ENCODE measurements around the gene C15orf40. TPM values are rescaled to one million over a fixed set of nuclear protein-coding genes. Genes with fewer than 3 reads are reported as not detected.
"Not testable (repeated sequence)": the region's sequence is repeated elsewhere in the genome, so short reads cannot be mapped to it uniquely, and the experiment has no call there.

The C15orf40 gene
- polyA plus RNA-seq (2012; ENCODE audit: insufficient read depth, insufficient read length), result 37.0 TPM

DNA sequence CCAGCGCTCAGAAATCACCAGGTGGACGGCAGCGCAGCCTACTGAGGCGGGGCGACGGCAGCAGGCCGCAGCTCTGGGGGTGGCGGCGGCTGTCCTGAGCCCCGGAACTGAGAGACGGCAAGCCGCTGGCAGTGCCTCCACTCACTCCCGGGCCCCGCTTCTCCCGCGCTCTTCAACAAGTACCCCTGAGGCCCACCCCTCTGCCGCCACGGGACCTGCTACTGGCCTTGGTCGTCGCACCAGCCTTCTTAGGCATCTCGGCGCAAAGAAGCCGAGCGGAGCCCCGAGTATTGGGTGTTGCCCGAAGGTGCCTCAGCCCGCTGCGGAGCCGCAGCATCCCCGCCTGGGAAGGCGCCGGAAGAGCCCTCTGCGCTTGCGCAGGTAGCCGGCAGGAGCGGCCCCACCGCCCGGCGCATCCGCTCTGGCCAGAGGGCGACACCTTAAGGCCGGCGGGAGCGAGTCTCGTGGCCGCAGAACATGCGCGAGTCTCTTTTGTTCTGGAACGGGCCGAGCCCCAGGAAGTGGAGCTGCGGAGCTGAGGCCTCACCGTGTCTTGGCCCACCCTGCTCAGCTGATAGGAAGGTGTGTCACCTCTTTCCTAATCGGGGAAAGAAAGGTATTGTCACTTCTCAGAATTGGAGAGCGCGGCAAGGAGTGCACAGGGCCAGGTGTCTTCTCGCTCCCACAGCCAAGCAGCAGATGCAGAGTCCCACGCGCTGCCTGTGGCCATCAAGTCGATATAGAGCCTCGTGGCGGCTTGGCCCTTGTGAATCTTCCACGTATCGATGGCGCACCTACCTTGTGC is at the start of gene C15orf40:
TSS of gene C15orf40 (minus strand) at position 369 of the 805 bp plus-strand sequence. CDS start at position 337, 32 bp downstream.
- DNase-seq (ENCODE audit: low read depth, low spot score), result peak; percentile 85
- peak within 1 kb of the TSS; percentile 99 for H3K4me3 ChIP-seq (ENCODE audit: low read length)

- no peak for DNase-seq (ENCODE audit: low read depth, low spot score)
- H3K4me3 ChIP-seq (ENCODE audit: low read length), result no peak overlapping the region
Measured at GRCh38 chr15:83057696-83058376, 46.4 kb upstream of the C15orf40 start.

GRCh38 chr15:83057002-83057401 is 45.6 kb upstream of the C15orf40 start:
- no peak overlapping the region for H3K4me3 ChIP-seq (ENCODE audit: low read length)
- DNase-seq (ENCODE audit: low read depth, low spot score), result no peak

GRCh38 chr15:83053151-83053550 is 41.7 kb upstream of the C15orf40 start:
- no peak overlapping the region for H3K4me3 ChIP-seq (ENCODE audit: low read length)
- DNase-seq (ENCODE audit: low read depth, low spot score), result no peak

DNA sequence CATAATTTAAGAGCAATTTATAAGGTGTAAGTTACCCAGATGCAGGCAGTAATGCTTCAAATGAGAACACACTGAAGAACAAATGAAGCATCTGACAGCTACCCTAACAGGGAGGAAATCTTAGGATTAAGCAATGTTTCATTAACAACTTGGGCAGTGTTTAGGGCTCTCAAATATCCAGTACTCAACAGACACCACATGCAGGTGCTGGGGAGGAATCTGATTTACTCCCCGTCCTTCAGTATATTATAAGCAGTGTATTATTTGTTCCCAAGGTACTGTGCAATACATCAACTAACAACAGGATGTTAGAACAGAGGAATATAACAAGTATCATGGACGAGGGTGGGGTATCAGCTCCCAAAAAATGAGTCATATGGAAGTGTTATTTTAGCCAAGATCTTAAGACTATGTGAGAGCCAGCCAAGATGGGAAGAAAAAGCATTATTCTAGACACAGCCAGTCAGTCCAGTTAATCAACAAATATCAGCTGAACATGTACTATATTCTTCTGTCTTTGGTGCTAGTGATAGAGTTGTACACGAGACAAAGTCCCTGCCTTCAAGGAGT is 35.2 kb upstream of the C15orf40 start:
- DNase-seq (ENCODE audit: low read depth, low spot score), result no peak
- no peak overlapping the region for H3K4me3 ChIP-seq (ENCODE audit: low read length)

- DNase-seq (ENCODE audit: low read depth, low spot score), result no peak
- H3K4me3 ChIP-seq (ENCODE audit: low read length), result no peak overlapping the region
Measured at GRCh38 chr15:83044156-83044555, 32.7 kb upstream of the C15orf40 start.

DNA sequence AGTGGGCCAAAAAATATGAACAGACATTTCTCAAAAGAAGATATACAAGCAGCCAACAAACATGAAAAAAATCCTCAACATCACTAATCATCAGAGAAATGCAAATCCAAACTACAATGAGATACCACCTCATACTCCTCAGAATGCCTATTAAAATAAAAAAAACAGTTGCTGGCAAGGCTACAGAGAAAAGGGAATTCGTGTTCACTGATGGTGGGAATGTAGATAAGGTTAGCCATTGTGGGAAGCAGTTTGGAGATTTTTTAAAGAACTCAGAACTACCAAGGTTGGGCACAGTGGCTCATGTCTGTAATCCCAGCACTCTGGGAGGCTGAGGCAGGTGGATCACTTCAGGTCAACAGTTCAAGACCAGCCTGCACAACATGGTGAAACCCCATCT is 27.8 kb upstream of the C15orf40 start:
- no peak for DNase-seq (ENCODE audit: low read depth, low spot score)

GRCh38 chr15:83036253-83036652 is 24.8 kb upstream of the C15orf40 start:
- H3K4me3 ChIP-seq (ENCODE audit: low read length), result no peak overlapping the region
- DNase-seq (ENCODE audit: low read depth, low spot score), result peak; percentile 42

More for the DNA sequence above, 27.8 kb upstream of the C15orf40 start:
- no peak overlapping the region for H3K4me3 ChIP-seq (ENCODE audit: low read length)

- not testable (repeated sequence) for DNase-seq (ENCODE audit: low read depth, low spot score); H3K4me3 ChIP-seq (ENCODE audit: low read length)
Measured at GRCh38 chr15:83031234-83031633, 19.8 kb upstream of the C15orf40 start.

GRCh38 chr15:83030021-83030420 is 18.6 kb upstream of the C15orf40 start:
- no peak for DNase-seq (ENCODE audit: low read depth, low spot score)
- H3K4me3 ChIP-seq (ENCODE audit: low read length), result no peak overlapping the region

DNA sequence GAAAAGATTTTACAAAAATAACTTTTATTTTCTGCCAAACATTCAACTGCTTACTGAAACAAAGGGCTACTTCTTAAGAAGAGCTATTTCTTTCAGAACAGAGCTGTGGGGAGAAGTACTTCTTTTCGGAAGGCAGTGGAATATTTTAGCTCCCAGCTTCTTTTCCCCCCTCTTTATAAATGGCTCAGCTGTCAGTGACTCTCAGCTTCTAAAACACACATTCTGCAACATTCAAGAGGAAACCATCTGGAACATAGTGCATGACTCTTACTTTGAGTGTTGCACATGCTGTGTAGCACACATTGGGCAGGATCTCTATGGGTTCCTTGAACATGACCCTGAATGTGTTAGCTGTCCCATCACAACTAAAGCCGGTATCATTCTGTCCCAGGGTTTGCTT is 7.0 kb upstream of the C15orf40 start:
- no peak overlapping the region for H3K4me3 ChIP-seq (ENCODE audit: low read length)
- no peak for DNase-seq (ENCODE audit: low read depth, low spot score)

- no peak for DNase-seq (ENCODE audit: low read depth, low spot score)
- no peak overlapping the region for H3K4me3 ChIP-seq (ENCODE audit: low read length)
Measured at GRCh38 chr15:83016906-83017305, 5.5 kb upstream of the C15orf40 start.

DNA sequence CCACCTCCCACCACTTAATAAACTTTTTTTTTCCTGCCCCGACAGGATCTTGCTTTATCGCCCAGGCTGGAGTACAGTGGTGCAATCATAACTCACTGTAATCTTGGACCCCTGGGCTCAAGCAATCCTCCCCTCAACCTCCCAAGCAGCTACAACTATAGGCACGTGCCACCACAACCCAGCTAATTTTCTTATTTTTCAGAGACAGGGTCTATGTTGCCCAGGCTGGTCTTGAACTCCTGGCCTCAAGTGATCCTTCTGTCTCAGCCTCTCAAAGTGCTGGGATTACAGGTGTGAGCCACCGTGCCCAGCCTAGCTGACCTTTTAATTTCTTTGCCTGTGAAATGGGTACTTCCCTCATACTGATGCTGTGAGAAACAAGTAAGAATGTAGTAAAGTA is 3.9 kb upstream of the C15orf40 start:
- DNase-seq (ENCODE audit: low read depth, low spot score), result no peak

GRCh38 chr15:83014205-83014653 is 2.8 kb upstream of the C15orf40 start:
- DNase-seq (ENCODE audit: low read depth, low spot score), result no peak
- H3K4me3 ChIP-seq (ENCODE audit: low read length), result no peak overlapping the region

More for the DNA sequence above, 3.9 kb upstream of the C15orf40 start:
- H3K4me3 ChIP-seq (ENCODE audit: low read length), result no peak overlapping the region

GRCh38 chr15:83012636-83013035 is 1.2 kb upstream of the C15orf40 start:
- H3K4me3 ChIP-seq (ENCODE audit: low read length), result no peak overlapping the region

GRCh38 chr15:83012076-83012426 is 612 bp upstream of the C15orf40 start:
- H3K4me3 ChIP-seq (ENCODE audit: low read length), result peak overlapping the region; percentile 99
- no peak for DNase-seq (ENCODE audit: low read depth, low spot score)

More at GRCh38 chr15:83012636-83013035, 1.2 kb upstream of the C15orf40 start:
- no peak for DNase-seq (ENCODE audit: low read depth, low spot score)

- H3K4me3 ChIP-seq (ENCODE audit: low read length), result peak overlapping the region; percentile 99
- peak; percentile 82 for DNase-seq (ENCODE audit: low read depth, low spot score)
Measured at GRCh38 chr15:83010709-83011270, 649 bp downstream of the C15orf40 start.

DNA sequence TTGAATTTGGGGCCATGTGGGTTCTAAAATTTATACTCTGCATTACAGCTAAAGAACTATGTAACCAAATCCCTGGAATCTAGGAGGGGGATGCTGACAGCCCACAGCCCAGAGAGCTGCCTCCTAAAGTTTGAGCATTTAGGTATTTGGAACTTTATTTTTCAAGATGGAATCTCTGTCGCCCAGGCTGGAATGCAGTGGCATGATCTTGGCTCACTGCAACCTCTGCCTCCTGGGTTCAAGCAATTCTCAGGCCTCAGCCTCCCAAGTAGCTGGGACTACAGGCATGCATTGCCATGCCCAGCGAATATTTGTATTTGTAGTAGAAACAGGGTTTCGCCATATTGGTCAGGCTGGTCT is 10.8 kb downstream of the C15orf40 start:
- not testable (repeated sequence) for DNase-seq (ENCODE audit: low read depth, low spot score); H3K4me3 ChIP-seq (ENCODE audit: low read length)

DNA sequence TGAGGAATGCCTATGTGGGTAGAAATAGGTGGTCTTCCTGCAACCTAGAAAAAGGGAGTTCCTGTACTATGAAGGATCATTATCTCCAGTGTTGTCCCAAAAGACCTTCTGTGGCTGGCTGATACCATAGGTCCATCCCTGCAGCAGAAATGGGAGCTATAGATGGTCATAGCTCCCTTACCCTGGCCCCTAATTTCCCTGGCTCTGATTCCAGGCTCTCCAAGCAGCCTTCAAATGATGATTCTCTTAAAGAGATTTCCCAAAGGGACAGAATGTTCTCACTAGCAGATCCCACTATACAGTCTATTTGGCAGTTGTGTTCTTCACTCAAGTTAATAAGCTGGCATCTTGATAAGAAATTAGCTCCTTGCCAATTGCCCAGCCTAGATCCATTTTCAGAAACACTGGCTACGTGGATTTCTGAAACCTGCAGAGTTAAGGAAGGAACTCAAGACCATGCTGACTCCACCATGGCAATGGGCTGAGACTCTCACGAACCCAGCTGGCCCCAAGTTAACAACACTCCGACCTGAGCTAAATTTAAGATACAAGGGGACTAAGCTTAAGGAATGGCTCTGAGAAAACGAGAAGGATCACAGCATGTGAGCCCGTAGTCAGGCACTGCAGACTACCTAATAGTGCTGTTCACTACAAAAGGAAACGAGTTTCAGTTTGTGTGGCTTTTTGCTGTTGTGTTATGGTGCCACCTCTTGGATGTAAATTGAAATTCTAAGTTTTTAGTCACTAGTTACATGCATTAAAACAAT is 11.4 kb downstream of the C15orf40 start:
- H3K4me3 ChIP-seq (ENCODE audit: low read length), result peak overlapping the region; percentile 35
- DNase-seq (ENCODE audit: low read depth, low spot score), result peak; percentile 77

All from Jurkat, Clone E6-1 (cell line).